Measurements from ENCODE around the gene UTP25.
"Not testable (repeated sequence)": the region's sequence is repeated elsewhere in the genome, so short reads cannot be mapped to it uniquely, and the experiment has no call there.

Gene UTP25

DNA sequence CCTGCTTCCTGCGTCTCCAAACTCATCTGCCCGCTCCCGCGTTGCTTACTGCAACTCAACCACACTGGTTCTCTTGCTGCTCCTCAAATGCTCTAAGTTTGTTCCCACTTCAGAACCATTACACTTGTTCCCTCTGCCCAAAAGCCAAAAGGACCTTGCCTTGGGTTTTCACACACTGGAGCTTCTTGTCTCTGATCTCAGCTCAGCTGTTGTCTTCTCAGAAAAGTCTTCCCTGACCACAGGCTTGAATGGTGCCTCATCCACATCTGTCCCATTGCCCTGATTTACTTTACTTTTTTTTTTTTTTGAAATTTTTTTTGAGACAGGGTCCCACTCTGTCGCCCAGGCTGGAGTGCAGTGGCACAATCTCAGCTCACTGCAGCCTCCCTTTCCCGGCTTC is 66.0 kb downstream of the UTP25 start:
- TF ChIP-seq GATA1 (IDR thresholded peaks at IDR 0.05; ENCODE audit: low read depth, low read length): no peak
- TF ChIP-seq POLR2A (IDR thresholded peaks at IDR 0.05; ENCODE audit: low read length): no peak
- no peak for DNase-seq

DNA sequence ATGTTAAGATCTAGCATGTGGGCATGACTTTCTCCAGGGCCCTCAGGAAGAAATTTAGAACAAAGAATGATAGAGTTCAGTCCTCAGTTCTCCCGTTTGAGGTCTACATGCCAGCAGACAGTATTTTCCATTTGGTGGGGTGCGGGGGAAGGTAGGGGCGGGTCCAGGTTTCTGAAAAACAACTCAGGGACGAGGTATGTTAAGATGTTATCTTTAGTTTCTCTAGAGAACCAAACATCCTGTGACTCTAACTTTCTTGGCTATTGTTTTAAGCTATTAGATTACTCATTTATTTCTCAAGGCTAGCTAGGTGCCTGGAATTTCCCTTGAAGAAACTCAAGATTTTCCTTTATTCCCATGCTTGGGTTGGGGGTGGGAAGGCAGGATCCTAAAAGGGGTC is 67.9 kb downstream of the UTP25 start:
- no peak for DNase-seq
- TF ChIP-seq GATA1 (IDR thresholded peaks at IDR 0.05; ENCODE audit: low read depth, low read length) (no peak), POLR2A (IDR thresholded peaks at IDR 0.05; ENCODE audit: low read length) (no peak)

DNA sequence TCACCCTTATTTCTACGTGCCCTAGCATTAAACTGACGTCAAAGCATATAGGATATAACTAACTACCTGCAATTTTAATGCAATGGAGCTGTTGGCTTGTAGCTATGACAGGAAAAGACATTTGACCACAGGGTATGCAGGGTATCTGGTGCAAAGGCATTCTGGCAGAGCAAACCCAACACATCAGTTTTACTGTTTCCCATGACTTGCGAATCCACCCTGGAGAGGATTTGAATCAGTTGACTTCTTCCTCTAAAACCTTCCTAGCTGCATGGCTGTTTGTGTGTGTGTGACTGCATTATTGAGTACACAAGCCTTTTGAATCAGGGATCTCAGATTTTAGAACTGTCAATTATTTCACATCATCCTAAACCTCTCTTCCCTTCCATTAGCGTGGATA is 68.6 kb downstream of the UTP25 start:
- TF ChIP-seq GATA1 (IDR thresholded peaks at IDR 0.05; ENCODE audit: low read depth, low read length): no peak
- no peak for TF ChIP-seq POLR2A (IDR thresholded peaks at IDR 0.05; ENCODE audit: low read length)
- DNase-seq: no peak

DNA sequence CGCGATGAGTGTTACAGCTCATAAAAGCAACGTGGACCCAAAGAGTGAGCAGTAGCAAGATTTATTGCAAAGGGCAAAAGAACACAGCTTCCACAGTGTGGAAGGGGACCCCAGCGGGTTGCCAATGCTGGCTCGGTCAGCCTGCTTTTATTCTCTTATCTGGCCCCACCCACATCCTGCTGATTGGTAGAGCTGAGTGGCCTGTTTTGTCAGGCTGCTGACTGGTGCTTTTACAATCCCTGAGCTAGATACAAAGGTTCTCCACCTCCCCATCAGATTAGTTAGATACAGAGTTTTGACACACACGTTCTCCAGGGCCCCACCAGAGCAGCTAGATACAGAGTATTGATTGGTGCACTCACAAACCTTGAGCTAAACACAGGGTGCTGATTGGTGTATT is 70.5 kb downstream of the UTP25 start:
- not testable (repeated sequence) for DNase-seq

DNA sequence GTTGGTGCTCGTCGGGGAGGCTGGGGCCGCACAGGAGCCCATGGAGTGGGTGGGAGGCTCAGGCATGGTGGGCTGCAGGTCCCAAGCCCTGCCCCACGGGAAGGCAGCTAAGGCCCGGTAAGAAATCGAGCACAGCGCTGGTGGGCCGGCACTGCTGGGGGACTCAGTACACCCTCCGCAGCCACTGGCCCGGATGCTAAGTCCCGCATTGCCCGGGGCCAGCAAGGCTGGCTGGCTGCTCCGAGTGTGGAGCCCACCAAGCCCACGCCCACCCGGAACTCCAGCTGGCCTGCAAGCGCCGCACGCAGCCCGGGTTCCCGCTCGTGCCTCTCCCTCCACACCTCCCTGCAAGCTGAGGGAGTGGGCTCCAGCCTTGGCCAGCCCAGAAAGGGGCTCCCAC is 71.1 kb downstream of the UTP25 start:
- DNase-seq: not testable (repeated sequence)

DNA sequence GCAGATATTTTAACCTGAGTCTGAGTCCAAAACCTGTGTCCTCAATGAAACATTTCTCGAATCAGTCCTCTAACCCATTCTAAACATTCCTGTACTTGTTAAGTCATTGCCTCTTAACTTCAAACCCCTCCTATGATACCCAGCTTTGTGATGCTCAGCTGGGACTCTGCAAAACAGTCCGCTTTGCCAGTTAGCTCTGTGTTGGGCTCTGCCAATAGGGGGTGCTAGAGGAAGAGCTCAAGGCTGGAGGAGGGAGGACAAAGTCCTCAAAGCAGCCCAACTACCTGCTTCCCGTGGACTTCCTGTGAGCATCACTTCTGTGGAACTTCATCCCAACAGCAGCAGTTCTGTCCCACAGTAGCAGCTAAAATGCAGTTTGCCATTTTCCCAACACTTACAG is 72.2 kb downstream of the UTP25 start:
- TF ChIP-seq POLR2A (IDR thresholded peaks at IDR 0.05; ENCODE audit: low read length): no peak
- no peak for TF ChIP-seq GATA1 (IDR thresholded peaks at IDR 0.05; ENCODE audit: low read depth, low read length)
- peak; percentile 26 to 51 for DNase-seq

DNA sequence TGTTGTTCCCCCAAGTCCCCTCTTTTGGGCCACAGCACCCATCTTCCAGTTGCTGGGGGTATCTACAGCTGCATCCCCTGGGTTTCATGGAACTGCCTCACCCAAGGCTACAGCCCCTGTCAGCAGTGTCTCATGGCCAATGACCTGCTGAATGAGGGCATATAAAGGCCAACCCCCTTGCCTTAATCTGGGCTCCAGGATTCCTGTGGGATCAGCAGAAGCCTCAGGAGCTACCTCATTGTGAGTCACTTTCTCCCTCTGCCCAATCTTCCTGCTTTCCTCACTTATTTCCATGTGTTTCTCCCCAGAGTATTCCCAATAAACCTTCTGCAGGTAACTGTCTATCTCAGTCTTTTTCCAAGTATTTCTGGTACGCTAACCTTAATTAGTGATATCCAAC is 73.0 kb downstream of the UTP25 start:
- TF ChIP-seq POLR2A (IDR thresholded peaks at IDR 0.05; ENCODE audit: low read length) (no peak), GATA1 (IDR thresholded peaks at IDR 0.05; ENCODE audit: low read depth, low read length) (no peak)
- DNase-seq: no peak

DNA sequence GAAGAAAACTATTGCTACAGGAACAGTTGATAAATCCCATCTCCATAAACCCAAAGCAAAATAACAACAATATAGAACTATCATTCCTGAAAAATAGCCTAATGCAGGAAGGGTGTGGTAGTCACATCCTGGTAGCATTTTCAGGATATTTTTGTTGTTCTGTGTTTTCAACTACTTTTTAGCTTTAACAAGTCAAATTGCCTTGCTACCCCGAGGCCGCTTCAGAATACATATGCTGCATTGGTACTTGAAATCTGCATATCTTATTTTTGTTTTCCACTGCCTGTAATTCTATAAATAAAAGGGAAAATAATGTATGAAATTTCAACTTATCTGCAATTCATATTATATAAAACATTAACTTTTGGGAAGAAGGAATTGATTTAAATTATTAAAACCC is 73.4 kb downstream of the UTP25 start:
- TF ChIP-seq POLR2A (IDR thresholded peaks at IDR 0.05; ENCODE audit: low read length): no peak
- no peak for TF ChIP-seq GATA1 (IDR thresholded peaks at IDR 0.05; ENCODE audit: low read depth, low read length)
- DNase-seq: no peak

DNA sequence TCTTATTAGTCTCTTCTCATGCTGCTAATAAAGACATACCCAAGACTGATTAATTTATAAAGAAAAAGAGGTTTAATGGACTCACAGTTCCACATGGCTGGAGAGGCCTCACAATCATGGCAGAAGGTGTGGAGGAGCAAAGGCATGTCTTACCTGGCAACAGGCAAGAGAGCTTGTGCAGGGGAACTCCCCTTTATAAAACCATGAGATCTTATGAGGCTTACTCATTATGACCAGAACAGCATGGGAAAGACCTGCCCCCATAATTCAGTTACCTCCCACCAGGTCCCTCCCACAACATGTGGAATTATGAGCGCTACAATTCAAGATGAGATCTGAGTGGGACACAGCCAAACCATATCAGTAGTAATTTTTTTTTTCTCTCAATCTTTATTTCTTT is 77.0 kb downstream of the UTP25 start:
- DNase-seq: not testable (repeated sequence)
